Measurements from ENCODE around the gene CDNF. TPM values are rescaled to one million over a fixed set of nuclear protein-coding genes. Genes with fewer than 3 reads are reported as not detected.
A peak's percentile ranks its signal among the peaks of the same experiment; 100 is the strongest.

Gene CDNF
- polyA plus RNA-seq, 1 of the 3 experiments (the other 2 are of a cell fraction), result 1.2 TPM

DNA sequence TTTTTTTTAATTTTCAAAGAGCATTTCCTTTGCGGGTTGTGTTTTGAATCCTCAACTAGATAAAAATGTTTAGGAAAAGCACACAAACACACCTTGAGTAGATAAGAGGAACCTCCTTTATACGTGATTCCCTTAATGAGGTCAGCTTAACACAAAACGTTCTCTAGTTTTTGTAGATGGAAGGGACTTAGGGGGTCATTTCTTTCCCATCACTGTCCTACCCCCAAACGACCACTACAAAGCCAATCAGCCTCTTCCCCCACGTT, 42.0 kb upstream of the CDNF start:
- Histone ChIP-seq H2AFZ (ENCODE audit: low read depth) (0 out of 2 replicates have a peak overlapping the region, but pooled peaks have one; percentile 2), H3K9me3 (no peaks in the 10 kb centered on the region), H4K20me1 (ENCODE audit: insufficient read depth) (no peaks in the 10 kb centered on the region), H3K9me2 (no peaks in the 10 kb centered on the region), H3K4me3 (ENCODE audit: low read depth in 2 of 2, low read length in 1 of 2) (peak overlapping the region; percentile 88 to 97), H3F3A (replicated peaks; ENCODE audit: insufficient read depth) (no peaks in the 10 kb centered on the region), H3K27me3 (ENCODE audit: insufficient read depth) (no peaks in the 10 kb centered on the region), H3K4me2 (peak overlapping the region; percentile 80), H3K9ac (peak overlapping the region; percentile 90; the same call in 1 of the 2 replicates), H3K4me1 (ENCODE audit: control insufficient read depth in 1 of 2, insufficient read depth in 2 of 2, low read depth in 1 of 2, low read length in 1 of 2) (peaks cover 18 to 19% of the 10 kb centered on the region in 2 experiments; a peak in 3 of 4 replicates), H3K36me3 (replicated peaks in 1 of 2; ENCODE audit: control insufficient read depth in 1 of 2, insufficient read depth in 2 of 2, low read length in 1 of 2) (peaks cover 0 to 18% of the 10 kb centered on the region in 2 experiments), H3K79me2 (ENCODE audit: insufficient read depth) (peaks cover 88% of the 10 kb centered on the region), H3K27ac (ENCODE audit: low read depth in 2 of 2, low read length in 1 of 2) (no peak overlapping the region)
- WGBS (ENCODE audit: low lambda C conversion rate), result 3% methylated on average over 5 of the region's 5 CpGs
- peak; percentile 25 for DNase-seq
- ChIA-PET POLR2A (no interaction called here), CTCF (interaction anchor here (0.8 to 1.9 kb wide), 2 partner anchors 10 to 327 kb away, joined by 3 to 10 read pairs; no protein-coding TSS in a partner anchor)
- TF ChIP-seq RFX5 (IDR thresholded peaks at IDR 0.05; ENCODE audit: low read length) (no peak), EP300 (IDR thresholded peaks at IDR 0.05; ENCODE audit: borderline replicate concordance in 1 of 2, low read depth in 1 of 2, low read length in 1 of 2) (no peak), ELF1 (IDR thresholded peaks at IDR 0.05) (no peak), RCOR1 (IDR thresholded peaks at IDR 0.05; ENCODE audit: low read length) (no peak), TEAD4 (IDR thresholded peaks at IDR 0.05; ENCODE audit: borderline replicate concordance, insufficient read depth) (no peak), FOXJ3 (CRISPR knock-in tag; IDR thresholded peaks at IDR 0.05) (no peak)
- TF ChIP-seq, protein P1, sequence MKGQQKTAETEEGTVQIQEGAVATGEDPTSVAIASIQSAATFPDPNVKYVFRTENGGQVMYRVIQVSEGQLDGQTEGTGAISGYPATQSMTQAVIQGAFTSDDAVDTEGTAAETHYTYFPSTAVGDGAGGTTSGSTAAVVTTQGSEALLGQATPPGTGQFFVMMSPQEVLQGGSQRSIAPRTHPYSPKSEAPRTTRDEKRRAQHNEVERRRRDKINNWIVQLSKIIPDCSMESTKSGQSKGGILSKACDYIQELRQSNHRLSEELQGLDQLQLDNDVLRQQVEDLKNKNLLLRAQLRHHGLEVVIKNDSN (IDR thresholded peaks at IDR 0.05; ENCODE audit: borderline replicate concordance, low read depth), result no peak
- TF ChIP-seq, protein P2, sequence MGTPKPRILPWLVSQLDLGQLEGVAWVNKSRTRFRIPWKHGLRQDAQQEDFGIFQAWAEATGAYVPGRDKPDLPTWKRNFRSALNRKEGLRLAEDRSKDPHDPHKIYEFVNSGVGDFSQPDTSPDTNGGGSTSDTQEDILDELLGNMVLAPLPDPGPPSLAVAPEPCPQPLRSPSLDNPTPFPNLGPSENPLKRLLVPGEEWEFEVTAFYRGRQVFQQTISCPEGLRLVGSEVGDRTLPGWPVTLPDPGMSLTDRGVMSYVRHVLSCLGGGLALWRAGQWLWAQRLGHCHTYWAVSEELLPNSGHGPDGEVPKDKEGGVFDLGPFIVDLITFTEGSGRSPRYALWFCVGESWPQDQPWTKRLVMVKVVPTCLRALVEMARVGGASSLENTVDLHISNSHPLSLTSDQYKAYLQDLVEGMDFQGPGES (IDR thresholded peaks at IDR 0.05; ENCODE audit: low read depth, low read length), result no peak

DNA sequence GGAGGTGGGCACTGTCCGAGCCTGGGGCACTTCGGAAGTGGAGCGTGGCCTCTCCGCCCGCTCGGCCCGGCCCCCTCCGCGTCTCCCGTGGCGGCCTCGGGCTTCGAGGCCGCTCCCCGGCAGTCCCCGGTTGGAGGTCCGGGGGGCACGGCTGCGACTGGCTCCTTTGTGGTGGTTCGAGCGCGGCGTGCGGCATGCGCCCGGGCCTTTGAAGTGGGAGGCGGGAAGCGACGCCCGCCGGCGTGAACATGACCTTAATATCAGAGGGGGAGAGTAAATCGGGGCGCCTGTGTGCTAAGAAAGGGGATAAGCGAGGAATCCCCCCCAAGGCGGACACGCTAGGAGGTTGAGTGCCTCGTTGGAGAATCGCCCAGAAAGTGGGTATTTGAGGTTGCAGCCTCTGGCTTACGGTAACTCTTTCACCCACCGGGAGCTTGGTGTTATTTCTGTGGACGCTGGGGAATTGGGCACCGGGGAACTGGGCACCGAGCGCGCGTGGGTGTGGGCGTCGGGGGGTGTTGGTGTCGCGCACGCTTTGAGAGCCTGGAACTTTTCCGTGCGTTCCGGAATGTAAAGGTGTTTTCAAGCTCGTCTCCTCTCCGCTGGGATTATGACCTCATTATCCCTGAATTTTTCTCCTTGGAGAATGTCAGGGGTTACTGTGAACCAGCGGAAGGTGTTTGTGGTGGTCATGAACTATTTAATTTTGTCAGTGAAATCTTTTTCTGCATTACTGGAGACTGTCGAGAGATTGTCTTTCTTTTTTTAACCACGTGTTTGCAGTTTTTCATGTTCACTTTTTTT, 41.5 kb upstream of the CDNF start:
- POLR2A ChIA-PET, result interaction anchor here (0.8 to 2.8 kb wide), 5 partner anchors 9 to 80 kb away, joined by 3 to 36 read pairs (median 12); partner anchors contain the start of genes CDNF, DCLRE1C, HSPA14 and MEIG1

More for the DNA sequence above, 41.5 kb upstream of the CDNF start:
- no peaks in the 10 kb centered on the region for H3K9me2 ChIP-seq
- TF ChIP-seq FOXJ3 (CRISPR knock-in tag; IDR thresholded peaks at IDR 0.05), result no peak
- TF ChIP-seq MXI1 (IDR thresholded peaks at IDR 0.05; ENCODE audit: low read depth, low read length), result peak; percentile 61; the same call in 1 of the 2 replicates
- TF ChIP-seq, protein P3, sequence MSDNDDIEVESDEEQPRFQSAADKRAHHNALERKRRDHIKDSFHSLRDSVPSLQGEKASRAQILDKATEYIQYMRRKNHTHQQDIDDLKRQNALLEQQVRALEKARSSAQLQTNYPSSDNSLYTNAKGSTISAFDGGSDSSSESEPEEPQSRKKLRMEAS (IDR thresholded peaks at IDR 0.05; ENCODE audit: low read depth), result peak; percentile 14; the same call in 1 of the 2 replicates
- peaks cover 18 to 19% of the 10 kb centered on the region in 2 experiments; a peak in 3 of 4 replicates for H3K4me1 ChIP-seq (ENCODE audit: control insufficient read depth in 1 of 2, insufficient read depth in 2 of 2, low read depth in 1 of 2, low read length in 1 of 2)
- CTCF ChIA-PET, result interaction anchor here (0.8 to 1.7 kb wide), 4 partner anchors 10 to 382 kb away, joined by 3 to 8 read pairs (median 4); partner anchors contain the start of genes CDNF, HSPA14 and MSANTD7
- no peaks in the 10 kb centered on the region for H3K27me3 ChIP-seq (ENCODE audit: insufficient read depth)
- H3F3A ChIP-seq (replicated peaks; ENCODE audit: insufficient read depth), result no peaks in the 10 kb centered on the region
- WGBS (ENCODE audit: low lambda C conversion rate), result under 1% methylated on average over 26 of the region's 60 CpGs
- peaks cover 4 to 14% of the 10 kb centered on the region in 2 experiments for H3K36me3 ChIP-seq (replicated peaks in 1 of 2; ENCODE audit: control insufficient read depth in 1 of 2, insufficient read depth in 2 of 2, low read length in 1 of 2)
- H4K20me1 ChIP-seq (ENCODE audit: insufficient read depth), result no peaks in the 10 kb centered on the region
- peak overlapping the region; percentile 90 for H3K9ac ChIP-seq
- H3K9me3 ChIP-seq, result no peaks in the 10 kb centered on the region
- no peak for DNase-seq
- H3K27ac ChIP-seq (ENCODE audit: low read depth in 2 of 2, low read length in 1 of 2), result peak overlapping the region; percentile 64 to 94
- H2AFZ ChIP-seq (ENCODE audit: low read depth), result peak overlapping the region; percentile 25; the same call in 1 of the 2 replicates
- peaks cover 87% of the 10 kb centered on the region for H3K79me2 ChIP-seq (ENCODE audit: insufficient read depth)
- H3K4me3 ChIP-seq (ENCODE audit: low read depth in 2 of 2, low read length in 1 of 2), result peak overlapping the region; percentile 88 to 97
- H3K4me2 ChIP-seq, result peak overlapping the region; percentile 80
